Measurements from ENCODE around the gene KCNK10. TPM values are rescaled to one million over a fixed set of nuclear protein-coding genes. Genes with fewer than 3 reads are reported as not detected.

The KCNK10 gene
- total RNA-seq, 4 donors from 2014 or later: 0.17 TPM; not detected in 3

GRCh38 chr14:88316521-88316920 is 6.5 kb downstream of the KCNK10 start:
- H3K9me3 ChIP-seq: peaks cover 0 to 6% (median 0%) of the 10 kb centered on the region in 4 donors
- no peak for DNase-seq (ENCODE audit: extremely low spot score)
- no peaks in the 10 kb centered on the region for H3K36me3 ChIP-seq
- no peak overlapping the region for H3K4me3 ChIP-seq
- intact Hi-C loops (cut with DNase I): no loop called here
- peaks cover 0 to 43% (median 0%) of the 10 kb centered on the region in 4 donors for H3K27me3 ChIP-seq
- no peak overlapping the region for H3K27ac ChIP-seq (replicated peaks in 1 of 4)
- TF ChIP-seq POLR2AphosphoS5 (IDR thresholded peaks at IDR 0.05) (no peak), EP300 (IDR thresholded peaks at IDR 0.05) (no peak), POLR2A (IDR thresholded peaks at IDR 0.05; ENCODE audit: low read depth) (no peak)
- TF ChIP-seq, protein P1, sequence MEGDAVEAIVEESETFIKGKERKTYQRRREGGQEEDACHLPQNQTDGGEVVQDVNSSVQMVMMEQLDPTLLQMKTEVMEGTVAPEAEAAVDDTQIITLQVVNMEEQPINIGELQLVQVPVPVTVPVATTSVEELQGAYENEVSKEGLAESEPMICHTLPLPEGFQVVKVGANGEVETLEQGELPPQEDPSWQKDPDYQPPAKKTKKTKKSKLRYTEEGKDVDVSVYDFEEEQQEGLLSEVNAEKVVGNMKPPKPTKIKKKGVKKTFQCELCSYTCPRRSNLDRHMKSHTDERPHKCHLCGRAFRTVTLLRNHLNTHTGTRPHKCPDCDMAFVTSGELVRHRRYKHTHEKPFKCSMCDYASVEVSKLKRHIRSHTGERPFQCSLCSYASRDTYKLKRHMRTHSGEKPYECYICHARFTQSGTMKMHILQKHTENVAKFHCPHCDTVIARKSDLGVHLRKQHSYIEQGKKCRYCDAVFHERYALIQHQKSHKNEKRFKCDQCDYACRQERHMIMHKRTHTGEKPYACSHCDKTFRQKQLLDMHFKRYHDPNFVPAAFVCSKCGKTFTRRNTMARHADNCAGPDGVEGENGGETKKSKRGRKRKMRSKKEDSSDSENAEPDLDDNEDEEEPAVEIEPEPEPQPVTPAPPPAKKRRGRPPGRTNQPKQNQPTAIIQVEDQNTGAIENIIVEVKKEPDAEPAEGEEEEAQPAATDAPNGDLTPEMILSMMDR (IDR thresholded peaks at IDR 0.05): no peak
- no peaks in the 10 kb centered on the region for H3K4me1 ChIP-seq

DNA sequence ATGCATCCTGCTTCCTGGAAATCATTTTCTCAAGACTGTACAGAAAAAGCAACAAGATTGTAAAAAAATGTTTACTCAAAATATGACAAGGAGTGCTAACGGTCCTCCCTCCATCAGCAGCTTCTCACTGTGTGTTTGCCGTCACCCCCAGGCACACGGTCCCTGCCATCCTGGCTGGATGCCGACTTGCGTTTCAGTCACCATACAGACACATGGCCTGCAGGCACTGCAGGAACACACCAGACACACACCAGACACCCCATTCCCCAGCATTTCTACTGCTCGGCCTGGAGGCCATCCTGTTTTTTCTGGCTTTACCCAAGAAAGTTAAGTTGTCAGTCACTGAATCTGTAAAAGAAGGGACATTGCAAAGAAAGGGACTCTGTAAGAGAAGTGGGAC is 10.8 kb downstream of the KCNK10 start:
- Histone ChIP-seq H3K4me3 (no peak overlapping the region), H3K36me3 (no peaks in the 10 kb centered on the region), H3K9me3 (peaks cover 0 to 6% (median 0%) of the 10 kb centered on the region in 4 donors), H3K27me3 (peaks cover 0 to 14% (median 0%) of the 10 kb centered on the region in 4 donors), H3K27ac (replicated peaks in 1 of 4) (no peak overlapping the region), H3K4me1 (no peaks in the 10 kb centered on the region)
- TF ChIP-seq EP300 (IDR thresholded peaks at IDR 0.05): no peak
- no peak for TF ChIP-seq POLR2AphosphoS5 (IDR thresholded peaks at IDR 0.05)
- TF ChIP-seq, protein P1 (IDR thresholded peaks at IDR 0.05): no peak
- TF ChIP-seq POLR2A (IDR thresholded peaks at IDR 0.05; ENCODE audit: low read depth): no peak
- DNase-seq (ENCODE audit: extremely low spot score): no peak
- intact Hi-C loops (cut with DNase I): no loop called here
- 72% methylated on average over 6 of the region's 6 CpGs for WGBS

GRCh38 chr14:88311780-88312179 is 11.3 kb downstream of the KCNK10 start:
- WGBS: 76% methylated on average over 3 of the region's 3 CpGs
- Histone ChIP-seq H3K9me3 (peaks cover 0 to 6% (median 0%) of the 10 kb centered on the region in 4 donors), H3K4me1 (no peaks in the 10 kb centered on the region), H3K27ac (replicated peaks in 1 of 4) (no peak overlapping the region), H3K36me3 (no peaks in the 10 kb centered on the region), H3K4me3 (no peak overlapping the region), H3K27me3 (peaks cover 0 to 11% (median 0%) of the 10 kb centered on the region in 4 donors)
- intact Hi-C loops (cut with DNase I): no loop called here
- no peak for DNase-seq (ENCODE audit: extremely low spot score)
- TF ChIP-seq, protein P1 (IDR thresholded peaks at IDR 0.05): no peak
- TF ChIP-seq EP300 (IDR thresholded peaks at IDR 0.05) (no peak), POLR2A (IDR thresholded peaks at IDR 0.05; ENCODE audit: low read depth) (no peak), POLR2AphosphoS5 (IDR thresholded peaks at IDR 0.05) (no peak)

DNA sequence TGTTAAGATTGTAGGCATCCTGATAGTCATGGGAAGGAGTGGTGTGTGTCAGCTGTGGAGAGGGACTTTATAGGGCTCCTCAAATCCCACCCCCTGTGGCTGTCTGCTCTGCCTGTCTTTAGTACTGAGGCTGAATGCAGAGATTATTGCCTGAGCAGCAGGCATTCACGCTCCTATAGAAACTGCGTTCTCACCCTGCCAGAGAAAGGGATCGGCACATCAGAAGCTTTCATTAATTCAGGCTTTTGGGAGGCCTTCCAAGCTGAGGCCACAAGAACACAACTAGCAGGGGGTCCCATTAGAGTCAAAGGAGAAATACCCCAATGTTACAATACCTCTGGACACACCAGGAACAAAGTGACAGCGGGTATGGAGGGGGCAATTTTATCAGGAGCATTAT is 12.6 kb downstream of the KCNK10 start:
- no peak overlapping the region for H3K4me3 ChIP-seq
- intact Hi-C loops (cut with DNase I): no loop called here
- TF ChIP-seq EP300 (IDR thresholded peaks at IDR 0.05): no peak
- TF ChIP-seq POLR2A (IDR thresholded peaks at IDR 0.05; ENCODE audit: low read depth): no peak
- no peak for TF ChIP-seq POLR2AphosphoS5 (IDR thresholded peaks at IDR 0.05)
- TF ChIP-seq, protein P1 (IDR thresholded peaks at IDR 0.05): no peak
- H3K27ac ChIP-seq (replicated peaks in 1 of 4): no peak overlapping the region
- no peaks in the 10 kb centered on the region for H3K36me3 ChIP-seq
- no peaks in the 10 kb centered on the region for H3K27me3 ChIP-seq
- WGBS: 61% methylated on average over 4 of the region's 4 CpGs
- H3K4me1 ChIP-seq: no peaks in the 10 kb centered on the region
- DNase-seq (ENCODE audit: extremely low spot score): no peak
- H3K9me3 ChIP-seq: peaks cover 0 to 6% (median 0%) of the 10 kb centered on the region in 4 donors

- DNase-seq (ENCODE audit: extremely low spot score): no peak
- TF ChIP-seq POLR2AphosphoS5 (IDR thresholded peaks at IDR 0.05) (no peak), EP300 (IDR thresholded peaks at IDR 0.05) (no peak), POLR2A (IDR thresholded peaks at IDR 0.05; ENCODE audit: low read depth) (no peak)
- TF ChIP-seq, protein P1 (IDR thresholded peaks at IDR 0.05): no peak
- Histone ChIP-seq H3K27ac (replicated peaks in 1 of 4) (no peak overlapping the region), H3K36me3 (no peaks in the 10 kb centered on the region), H3K9me3 (peaks cover 0 to 6% (median 0%) of the 10 kb centered on the region in 4 donors), H3K4me3 (no peak overlapping the region), H3K4me1 (no peaks in the 10 kb centered on the region), H3K27me3 (no peaks in the 10 kb centered on the region)
- WGBS: 84% methylated on average over 4 of the region's 4 CpGs
- intact Hi-C loops (cut with DNase I): no loop called here
Measured at GRCh38 chr14:88310021-88310420, 13.0 kb downstream of the KCNK10 start.
